GM12878 (cell line): ENCODE results near the gene RBM26. TPM values are rescaled to one million over a fixed set of nuclear protein-coding genes. Genes with fewer than 3 reads are reported as not detected.

Experiments
- ATAC-seq: fragments of 200-7000 bp; cut with Tn5 transposase; 3 replicates; pipeline ENCODE4 v1.9.1; 2020; ENCODE audit warnings: mild to moderate bottlenecking, moderate library complexity
- BruUV-seq: library from RNA; stranded (reverse); fragments of 400-500 nt; replicated peaks from 2 replicates; lab custom pipeline; 2021; lab: Mats Ljungman, UMichigan
- CTCF ChIA-PET: fragments of 300-600 bp; sonication (Branson Sonifier 250); formaldehyde crosslinking; extraction: SDS; loops from one replicate; lab custom pipeline; 2021; ENCODE audit warnings: inconsistent platforms; lab: Yijun Ruan, JAX
- POLR2A ChIA-PET: fragments of 350-600 bp; formaldehyde crosslinking; extraction: SDS; loops from one replicate; lab custom pipeline; 2021; ENCODE audit warnings: inconsistent platforms; lab: Charles Lee
- RAD21 ChIA-PET: fragments of 300-600 bp; sonication (Branson Sonifier 250); formaldehyde crosslinking; loops from one replicate; lab custom pipeline; 2023; ENCODE audit warnings: antibody characterized with exemption; ENCODE audit not compliant: unreplicated experiment; lab: Charles Lee
- SMC1A ChIA-PET: fragments of 300-600 bp; sonication (Branson Sonifier 250); formaldehyde crosslinking; loops from one replicate; lab custom pipeline; 2023; ENCODE audit not compliant: unreplicated experiment, uncharacterized antibody; lab: Charles Lee
- DNase-seq: peaks from one replicate; pipeline ENCODE4 v3.0.0-alpha.2; 2011; ENCODE audit warnings: low read depth, low spot score
- FAIRE-seq: peaks from 3 replicates; lab custom pipeline; 2011; peaks lifted over from hg19 to GRCh38; lab: Jason Lieb, UNC
- H2AFZ ChIP-seq: 2 replicates; pipeline ENCODE4 v1.6.0; 2011; ENCODE audit warnings: low read depth, low read length, control low read depth; ENCODE audit not compliant: control insufficient read depth
- H3K27ac ChIP-seq: 2 replicates; pipeline ENCODE4 v1.5.1; 2011; ENCODE audit warnings: control low read depth; ENCODE audit not compliant: control insufficient read depth, insufficient read depth
- H3K27me3 ChIP-seq, 2 experiments: replicated peaks in 1 of 2; 2 replicates each; pipeline versions ENCODE4 v1.6.0 to v1.6.1; 2011; ENCODE audit warnings: low read length in 1 of 2; ENCODE audit not compliant: control insufficient read depth in 2 of 2, insufficient read depth in 2 of 2
- H3K36me3 ChIP-seq, 2 experiments: 2 replicates each; pipeline ENCODE4 v1.5.1; 2011; ENCODE audit warnings: low read length in 1 of 2; ENCODE audit not compliant: control insufficient read depth in 2 of 2, insufficient read depth in 2 of 2
- H3K4me1 ChIP-seq: 2 replicates; pipeline ENCODE4 v1.6.1; 2011; ENCODE audit warnings: mild to moderate bottlenecking, low read length, moderate library complexity, mixed read lengths; ENCODE audit not compliant: control insufficient read depth, insufficient read depth
- H3K4me2 ChIP-seq: 2 replicates; pipeline ENCODE4 v1.6.0; 2011; ENCODE audit warnings: control low read depth; ENCODE audit not compliant: control insufficient read depth, insufficient read depth
- H3K4me3 ChIP-seq: fragments of 200-600 bp; sonication (generic); 2 replicates; pipeline ENCODE4 v1.5.1; 2016
- H3K79me2 ChIP-seq: 2 replicates; pipeline ENCODE4 v1.6.0; 2011; ENCODE audit warnings: low read length; ENCODE audit not compliant: control insufficient read depth, insufficient read depth
- H3K9ac ChIP-seq: 2 replicates; pipeline ENCODE4 v1.8.0; 2011; ENCODE audit warnings: low read length, control low read depth, mixed read lengths; ENCODE audit not compliant: control insufficient read depth, insufficient read depth
- H3K9me3 ChIP-seq: replicated peaks from 3 replicates; pipeline ENCODE4 v1.5.1; 2011; ENCODE audit warnings: mild to moderate bottlenecking, low read length; ENCODE audit not compliant: control insufficient read depth, insufficient read depth
- H4K20me1 ChIP-seq: 2 replicates; pipeline ENCODE4 v1.6.0; 2011; ENCODE audit not compliant: control insufficient read depth, insufficient read depth
- ELK1 ChIP-seq: IDR thresholded peaks from 2 replicates; pipeline ENCODE4 v1.6.1; 2012; ENCODE audit warnings: low read depth, low read length, improper control_type of control experiment
- HSF1 ChIP-seq: fragments of 150-350 bp; IDR thresholded peaks from 2 replicates; pipeline ENCODE4 v1.6.1; 2014; ENCODE audit warnings: mild to moderate bottlenecking, low read depth, low read length
- JUND ChIP-seq: IDR thresholded peaks from 2 replicates; pipeline ENCODE4 v1.6.1; 2012; ENCODE audit warnings: low read depth, mild to moderate bottlenecking, low read length, improper control_type of control experiment, moderate library complexity
- MEF2A ChIP-seq: IDR thresholded peaks from 2 replicates; pipeline ENCODE4 v1.6.1; 2011; ENCODE audit warnings: low read depth, mild to moderate bottlenecking, low read length, moderate library complexity; ENCODE audit not compliant: insufficient read depth
- NFIC ChIP-seq: IDR thresholded peaks from 2 replicates; pipeline ENCODE4 v1.6.1; 2012; ENCODE audit warnings: low read depth, mild to moderate bottlenecking, inconsistent platforms, low read length, moderate library complexity
- RB1 ChIP-seq: fragments of 450-650 bp; formaldehyde crosslinking; IDR thresholded peaks from 2 replicates; pipeline ENCODE4 v1.6.1; 2017; ENCODE audit warnings: mild to moderate bottlenecking, borderline replicate concordance
- RBBP5 ChIP-seq: fragments of 200-600 bp; sonication (generic); conservative IDR thresholded peaks from 2 replicates; pipeline ENCODE4 v1.6.1; 2016
- SP1 ChIP-seq: IDR thresholded peaks from one replicate; pipeline ENCODE4 v1.6.1; 2011; ENCODE audit warnings: low read depth, low read length
- TAF1 ChIP-seq: IDR thresholded peaks from 2 replicates; pipeline ENCODE4 v1.6.1; 2011; ENCODE audit warnings: mild to moderate bottlenecking, low read depth, low read length, borderline replicate concordance
- TARDBP ChIP-seq: IDR thresholded peaks from 2 replicates; pipeline ENCODE4 v1.6.1; 2016; ENCODE audit warnings: borderline replicate concordance
- ZNF207 ChIP-seq: fragments of 450-650 bp; IDR thresholded peaks from 2 replicates; pipeline ENCODE4 v1.6.1; 2014; ENCODE audit warnings: antibody characterized with exemption, mild to moderate bottlenecking, borderline replicate concordance
- WGBS: methylation state at CpG from one replicate; pipeline ENCODE4 v1.1.6; 2016; ENCODE audit warnings: low lambda C conversion rate; ENCODE audit not compliant: insufficient replicate concordance, insufficient coverage; ENCODE audit errors: missing lambda C conversion rate; 5-methylcytosine and 5-hydroxymethylcytosine counted together
- in situ Hi-C: fragments of 300-500 bp; cut with MboI; formaldehyde crosslinking; loops from 9 replicates; pipeline ENCODE4 v1.14.3; 2018; ENCODE audit warnings: mixed read lengths
- intact Hi-C: fragments of 100-400 bp; cut with micrococcal nuclease; formaldehyde crosslinking; loops from one replicate; pipeline ENCODE4 v1.14.2; 2022; ENCODE audit not compliant: unreplicated experiment
- polyA plus RNA-seq, 11 experiments: library from polyadenylated mRNA; depleted of rRNA in 4 of 11; unstranded in 6 of 11; stranded (reverse) in 5 of 11; fragments of >200 nt; fragmentation: Nextera tagmentation in 4 of 11; fragmentation: Illumina TruSeq in 1 of 11; extraction: Ambion mirVana in 4 of 11; extraction: Trizol in 1 of 11; gene quantifications; 1 replicate in 1 of 11; 2 replicates in 10 of 11; pipeline versions ENCODE4 v1.2.1 to v1.2.3, GENCODE V29; 2011 to 2016; ENCODE audit warnings: inconsistent platforms in 2 of 11, missing spikeins in 2 of 11, low read depth in 1 of 11
- total RNA-seq, 4 experiments: library from RNA; depleted of rRNA in 3 of 4; stranded (reverse); fragments of >200 nt in 3 of 4; fragmentation: Illumina TruSeq in 1 of 4; extraction: Trizol in 1 of 4; gene quantifications; 2 replicates each; pipeline versions ENCODE4 v1.2.1 to v1.2.3, GENCODE V29; 2013 to 2021
- TF ChIP-seq, protein P1 (sequence below): IDR thresholded peaks from 2 replicates; pipeline ENCODE4 v1.6.1; 2012; ENCODE audit warnings: low read length, inconsistent platforms
- TF ChIP-seq, protein P2 (sequence below), 3 experiments: IDR thresholded peaks in 2 of 3; conservative IDR thresholded peaks in 1 of 3; 2 replicates each; pipeline ENCODE4 v1.5.1; 2011; ENCODE audit warnings: low read depth in 3 of 3, low read length in 3 of 3, mild to moderate bottlenecking in 3 of 3, control low read depth in 2 of 3, moderate library complexity in 2 of 3, inconsistent platforms in 1 of 3, mixed read lengths in 1 of 3; ENCODE audit not compliant: control insufficient read depth in 2 of 3, insufficient read depth in 1 of 3; ENCODE audit errors: extremely low read depth in 1 of 3
- TF ChIP-seq, protein P3 (sequence below): fragments of 450-650 bp; IDR thresholded peaks from 2 replicates; pipeline ENCODE4 v1.6.1; 2017; ENCODE audit warnings: mild to moderate bottlenecking, low read depth, inconsistent platforms; ENCODE audit not compliant: poor library complexity, severe bottlenecking

Gene RBM26
- total and polyA plus RNA-seq, 10 of the 15 experiments (the other 5 are each of a cell fraction or from before 2014, with no cell fraction given), result 17.6 to 71.3 (median 38.9) TPM

DNA sequence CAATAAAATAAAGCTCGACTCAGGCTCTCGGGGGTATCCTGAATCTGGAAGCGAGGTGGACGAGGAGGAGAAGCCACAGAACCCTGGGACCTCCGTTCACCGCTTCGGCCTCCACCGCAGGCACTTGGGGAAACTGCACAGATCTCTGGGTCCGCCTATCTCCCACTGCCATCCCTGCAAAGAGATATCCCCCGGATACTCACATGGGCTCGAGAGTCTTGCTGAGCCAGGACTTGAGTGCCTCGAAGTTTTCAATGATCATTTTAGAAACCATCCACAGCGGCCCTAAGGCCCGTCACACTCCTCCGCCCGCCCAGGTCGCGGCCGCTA lies 589 bp downstream of the RBM26 start (continued):
- TF ChIP-seq RBBP5 (no peak), TARDBP (no peak), ELK1 (no peak), RB1 (no peak), SP1 (no peak), HSF1 (no peak), ZNF207 (no peak)
- TF ChIP-seq, protein P1, sequence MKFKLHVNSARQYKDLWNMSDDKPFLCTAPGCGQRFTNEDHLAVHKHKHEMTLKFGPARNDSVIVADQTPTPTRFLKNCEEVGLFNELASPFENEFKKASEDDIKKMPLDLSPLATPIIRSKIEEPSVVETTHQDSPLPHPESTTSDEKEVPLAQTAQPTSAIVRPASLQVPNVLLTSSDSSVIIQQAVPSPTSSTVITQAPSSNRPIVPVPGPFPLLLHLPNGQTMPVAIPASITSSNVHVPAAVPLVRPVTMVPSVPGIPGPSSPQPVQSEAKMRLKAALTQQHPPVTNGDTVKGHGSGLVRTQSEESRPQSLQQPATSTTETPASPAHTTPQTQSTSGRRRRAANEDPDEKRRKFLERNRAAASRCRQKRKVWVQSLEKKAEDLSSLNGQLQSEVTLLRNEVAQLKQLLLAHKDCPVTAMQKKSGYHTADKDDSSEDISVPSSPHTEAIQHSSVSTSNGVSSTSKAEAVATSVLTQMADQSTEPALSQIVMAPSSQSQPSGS, result no peak

GRCh38 chr13:79404985-79405384 lies 1.1 kb downstream of the RBM26 start:
- ChIA-PET POLR2A (interaction anchor here (1.3 to 2.3 kb wide), 3 partner anchors 19 to 76 kb away, joined by 4 to 9 read pairs (median 5); partner anchors contain the start of gene NDFIP2), RAD21 (interaction anchor here (0.9 to 1.9 kb wide), 5 partner anchors 19 to 1041 kb away, joined by 3 to 10 read pairs (median 4); no protein-coding TSS in a partner anchor), CTCF (interaction anchor here (1.6 to 4.7 kb wide), 4 partner anchors 14 to 138 kb away, joined by 4 to 32 read pairs (median 12); no protein-coding TSS in a partner anchor), SMC1A (interaction anchor here (0.7 to 3.2 kb wide), 8 partner anchors 11 to 135 kb away, joined by 3 to 13 read pairs (median 4); no protein-coding TSS in a partner anchor)
- FAIRE-seq, result no peak
- peaks cover 0 to 4% of the 10 kb centered on the region in 2 experiments; a peak in 2 of 4 replicates for H3K36me3 ChIP-seq
- H3K27ac ChIP-seq, result peak overlapping the region; percentile 99
- H2AFZ ChIP-seq, result no peak overlapping the region
- intact Hi-C loops (no loop called here), in situ Hi-C loops (no loop called here)
- H4K20me1 ChIP-seq, result no peaks in the 10 kb centered on the region
- 0% methylated on average over 10 of the region's 10 CpGs for WGBS
- no peak for ATAC-seq
- BruUV-seq, result no TSS peak
- peak overlapping the region; percentile 99 for H3K9ac ChIP-seq
- no peak for DNase-seq
- peak overlapping the region; percentile 73 for H3K4me2 ChIP-seq
- no peaks in the 10 kb centered on the region for H3K27me3 ChIP-seq
- no peaks in the 10 kb centered on the region for H3K9me3 ChIP-seq
- H3K4me3 ChIP-seq, result peak overlapping the region; percentile 99
- H3K79me2 ChIP-seq, result peaks cover 77% of the 10 kb centered on the region
- peaks cover 2% of the 10 kb centered on the region; the same call in 1 of the 2 replicates for H3K4me1 ChIP-seq
- TF ChIP-seq MEF2A (no peak), NFIC (peak; percentile 55; the same call in 1 of the 2 replicates), TAF1 (peak; percentile 64; the same call in 1 of the 2 replicates), JUND (no peak)
- TF ChIP-seq, protein P2, sequence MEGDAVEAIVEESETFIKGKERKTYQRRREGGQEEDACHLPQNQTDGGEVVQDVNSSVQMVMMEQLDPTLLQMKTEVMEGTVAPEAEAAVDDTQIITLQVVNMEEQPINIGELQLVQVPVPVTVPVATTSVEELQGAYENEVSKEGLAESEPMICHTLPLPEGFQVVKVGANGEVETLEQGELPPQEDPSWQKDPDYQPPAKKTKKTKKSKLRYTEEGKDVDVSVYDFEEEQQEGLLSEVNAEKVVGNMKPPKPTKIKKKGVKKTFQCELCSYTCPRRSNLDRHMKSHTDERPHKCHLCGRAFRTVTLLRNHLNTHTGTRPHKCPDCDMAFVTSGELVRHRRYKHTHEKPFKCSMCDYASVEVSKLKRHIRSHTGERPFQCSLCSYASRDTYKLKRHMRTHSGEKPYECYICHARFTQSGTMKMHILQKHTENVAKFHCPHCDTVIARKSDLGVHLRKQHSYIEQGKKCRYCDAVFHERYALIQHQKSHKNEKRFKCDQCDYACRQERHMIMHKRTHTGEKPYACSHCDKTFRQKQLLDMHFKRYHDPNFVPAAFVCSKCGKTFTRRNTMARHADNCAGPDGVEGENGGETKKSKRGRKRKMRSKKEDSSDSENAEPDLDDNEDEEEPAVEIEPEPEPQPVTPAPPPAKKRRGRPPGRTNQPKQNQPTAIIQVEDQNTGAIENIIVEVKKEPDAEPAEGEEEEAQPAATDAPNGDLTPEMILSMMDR (IDR thresholded peaks at IDR 0.05 in 2 of 3, conservative IDR thresholded peaks at IDR 0.05 in 1 of 3; ENCODE audit: control insufficient read depth in 2 of 3, extremely low read depth in 1 of 3, insufficient read depth in 1 of 3, low read depth in 3 of 3, low read length in 3 of 3), result no peak
- TF ChIP-seq, protein P3, sequence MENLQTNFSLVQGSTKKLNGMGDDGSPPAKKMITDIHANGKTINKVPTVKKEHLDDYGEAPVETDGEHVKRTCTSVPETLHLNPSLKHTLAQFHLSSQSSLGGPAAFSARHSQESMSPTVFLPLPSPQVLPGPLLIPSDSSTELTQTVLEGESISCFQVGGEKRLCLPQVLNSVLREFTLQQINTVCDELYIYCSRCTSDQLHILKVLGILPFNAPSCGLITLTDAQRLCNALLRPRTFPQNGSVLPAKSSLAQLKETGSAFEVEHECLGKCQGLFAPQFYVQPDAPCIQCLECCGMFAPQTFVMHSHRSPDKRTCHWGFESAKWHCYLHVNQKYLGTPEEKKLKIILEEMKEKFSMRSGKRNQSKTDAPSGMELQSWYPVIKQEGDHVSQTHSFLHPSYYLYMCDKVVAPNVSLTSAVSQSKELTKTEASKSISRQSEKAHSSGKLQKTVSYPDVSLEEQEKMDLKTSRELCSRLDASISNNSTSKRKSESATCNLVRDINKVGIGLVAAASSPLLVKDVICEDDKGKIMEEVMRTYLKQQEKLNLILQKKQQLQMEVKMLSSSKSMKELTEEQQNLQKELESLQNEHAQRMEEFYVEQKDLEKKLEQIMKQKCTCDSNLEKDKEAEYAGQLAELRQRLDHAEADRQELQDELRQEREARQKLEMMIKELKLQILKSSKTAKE, result peak; percentile 29
